ENCODE data around the gene CACNA1B.

CACNA1B gene

GRCh38 chr9:137870432-137870831 is 7.2 kb upstream of the CACNA1B start:
- TF ChIP-seq CTCF (conservative IDR thresholded peaks at IDR 0.05; ENCODE audit: low read depth, low read length): no peak
- no peak overlapping the region for H3K4me3 ChIP-seq (ENCODE audit: low read depth, low read length)
- no peak for DNase-seq (ENCODE audit: low read depth)

GRCh38 chr9:137872296-137872695 is 5.3 kb upstream of the CACNA1B start:
- no peak for DNase-seq (ENCODE audit: low read depth)
- TF ChIP-seq CTCF (conservative IDR thresholded peaks at IDR 0.05; ENCODE audit: low read depth, low read length): no peak
- H3K4me3 ChIP-seq (ENCODE audit: low read depth, low read length): no peak overlapping the region

GRCh38 chr9:137873408-137873807 is 4.2 kb upstream of the CACNA1B start:
- no peak for DNase-seq (ENCODE audit: low read depth)
- no peak for TF ChIP-seq CTCF (conservative IDR thresholded peaks at IDR 0.05; ENCODE audit: low read depth, low read length)
- H3K4me3 ChIP-seq (ENCODE audit: low read depth, low read length): no peak overlapping the region

GRCh38 chr9:137873858-137874362 is 3.7 kb upstream of the CACNA1B start:
- TF ChIP-seq CTCF (conservative IDR thresholded peaks at IDR 0.05; ENCODE audit: low read depth, low read length): no peak
- no peak for DNase-seq (ENCODE audit: low read depth)

GRCh38 chr9:137875354-137875753 is 2.2 kb upstream of the CACNA1B start:
- H3K4me3 ChIP-seq (ENCODE audit: low read depth, low read length): no peak overlapping the region
- TF ChIP-seq CTCF (conservative IDR thresholded peaks at IDR 0.05; ENCODE audit: low read depth, low read length): no peak
- no peak for DNase-seq (ENCODE audit: low read depth)

More at GRCh38 chr9:137873858-137874362, 3.7 kb upstream of the CACNA1B start:
- H3K4me3 ChIP-seq (ENCODE audit: low read depth, low read length): no peak overlapping the region

GRCh38 chr9:137875846-137876245 is 1.7 kb upstream of the CACNA1B start:
- DNase-seq (ENCODE audit: low read depth): no peak
- no peak for TF ChIP-seq CTCF (conservative IDR thresholded peaks at IDR 0.05; ENCODE audit: low read depth, low read length)
- H3K4me3 ChIP-seq (ENCODE audit: low read depth, low read length): no peak overlapping the region

- no peak for DNase-seq (ENCODE audit: low read depth)
- H3K4me3 ChIP-seq (ENCODE audit: low read depth, low read length): no peak overlapping the region
- TF ChIP-seq CTCF (conservative IDR thresholded peaks at IDR 0.05; ENCODE audit: low read depth, low read length): no peak
Measured at GRCh38 chr9:137876269-137876668, 1.3 kb upstream of the CACNA1B start.
